OCI-LY3 (cell line): Measurements from ENCODE around the gene INAFM2.

Experiments used
- H2AFZ ChIP-seq: fragments of 200-600, 300-600 bp; shearing (Covaris generic); 2 replicates; pipeline ENCODE4 v1.6.0; 2014; ENCODE audit warnings: antibody characterized with exemption, low read depth, low read length
- H3K27ac ChIP-seq: fragments of 200-600, 300-600 bp; sonication (generic); 2 replicates; pipeline ENCODE4 v1.5.1; 2014; ENCODE audit warnings: mild to moderate bottlenecking, low read length, moderate library complexity, mixed read lengths
- H3K27me3 ChIP-seq: fragments of 200-600, 300-600 bp; sonication (generic); 2 replicates; pipeline ENCODE4 v1.6.1; 2014; ENCODE audit warnings: low read depth, low read length, mixed read lengths
- H3K36me3 ChIP-seq: fragments of 200-600, 300-600 bp; sonication (generic); replicated peaks from 2 replicates; pipeline ENCODE3; 2014; ENCODE audit warnings: low read depth, low read length, mixed read lengths
- H3K4me1 ChIP-seq: fragments of 300-600, 200-600 bp; sonication (generic); 2 replicates; pipeline ENCODE4 v1.6.1; 2014; ENCODE audit warnings: low read length, mixed read lengths
- H3K4me2 ChIP-seq: fragments of 200-600, 300-600 bp; sonication (generic); 2 replicates; pipeline ENCODE4 v1.6.1; 2014; ENCODE audit warnings: low read length, mixed read lengths
- H3K4me3 ChIP-seq: fragments of 300-600, 200-600 bp; sonication (generic); 2 replicates; pipeline ENCODE4 v1.5.1; 2014; ENCODE audit warnings: antibody characterized with exemption, mild to moderate bottlenecking, low read length, moderate library complexity
- H3K79me2 ChIP-seq: fragments of 300-600, 200-600 bp; shearing (Covaris generic); 2 replicates; pipeline ENCODE4 v1.6.1; 2014; ENCODE audit warnings: mild to moderate bottlenecking, low read length, mixed read lengths
- H3K9ac ChIP-seq: fragments of 300-600, 200-600 bp; shearing (Covaris generic); 2 replicates; pipeline ENCODE4 v1.6.0; 2014; ENCODE audit warnings: mild to moderate bottlenecking, low read length, moderate library complexity
- H3K9me3 ChIP-seq: fragments of 200-600, 300-600 bp; shearing (Covaris generic); 2 replicates; pipeline ENCODE4 v1.6.1; 2014; ENCODE audit warnings: low read length, mixed read lengths; ENCODE audit not compliant: insufficient read depth
- H4K20me1 ChIP-seq: fragments of 200-600, 300-600 bp; sonication (generic); 2 replicates; pipeline ENCODE4 v1.6.1; 2016; ENCODE audit warnings: low read length, mixed read lengths; ENCODE audit not compliant: insufficient read depth
- EZH2phosphoT487 ChIP-seq: fragments of 200-600 bp; shearing (Covaris generic); IDR thresholded peaks from 2 replicates; pipeline ENCODE4 v1.6.1; 2018; ENCODE audit warnings: antibody characterized with exemption, mixed run types, low read depth
- TF ChIP-seq, protein P1 (sequence below): fragments of 200-600, 300-600 bp; sonication (generic); IDR thresholded peaks from 2 replicates; pipeline ENCODE4 v1.5.1; 2014; ENCODE audit warnings: antibody characterized with exemption, low read length, low read depth

Gene INAFM2

DNA sequence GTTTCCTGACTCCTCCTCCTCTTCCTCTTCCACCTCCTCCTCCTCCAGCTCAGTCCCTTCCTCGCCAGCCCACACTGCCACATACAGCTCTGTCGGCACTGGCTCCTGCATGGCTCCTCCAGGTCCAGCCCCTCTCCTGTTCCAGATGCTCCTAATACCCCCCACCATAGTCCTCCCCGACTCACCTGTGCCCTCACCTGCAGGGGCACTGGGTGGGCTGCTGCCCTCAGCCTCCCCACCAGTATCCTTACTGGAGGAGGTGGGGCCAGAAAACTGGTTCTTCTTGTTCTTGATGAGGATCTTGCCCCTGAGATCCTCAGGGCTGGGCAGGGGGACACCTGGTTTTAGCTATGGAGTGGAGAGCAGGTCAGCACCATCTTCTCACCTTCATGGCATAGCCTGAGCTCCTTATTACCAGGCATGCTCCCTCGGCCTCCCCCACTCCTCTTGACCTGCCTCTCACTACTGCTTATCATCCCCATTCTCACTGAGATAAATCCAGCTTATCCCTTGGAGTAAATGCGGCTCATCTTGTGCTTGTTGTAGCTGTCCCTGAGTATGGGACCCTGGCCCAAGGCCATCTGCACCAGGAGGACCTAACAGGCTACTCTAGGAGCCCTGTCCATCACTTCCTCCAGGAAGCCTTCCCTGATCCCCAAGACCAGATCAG lies 26.8 kb upstream of the INAFM2 start:
- Histone ChIP-seq H4K20me1 (no peaks in the 10 kb centered on the region), H3K9ac (no peak overlapping the region), H3K9me3 (no peaks in the 10 kb centered on the region; the same call in 1 of the 2 replicates), H2AFZ (no peak overlapping the region), H3K4me1 (no peaks in the 10 kb centered on the region), H3K4me2 (no peak overlapping the region), H3K4me3 (no peak overlapping the region), H3K79me2 (no peaks in the 10 kb centered on the region), H3K27me3 (no peaks in the 10 kb centered on the region), H3K36me3 (peaks cover 12% of the 10 kb centered on the region), H3K27ac (no peak overlapping the region)
- TF ChIP-seq, protein P1, sequence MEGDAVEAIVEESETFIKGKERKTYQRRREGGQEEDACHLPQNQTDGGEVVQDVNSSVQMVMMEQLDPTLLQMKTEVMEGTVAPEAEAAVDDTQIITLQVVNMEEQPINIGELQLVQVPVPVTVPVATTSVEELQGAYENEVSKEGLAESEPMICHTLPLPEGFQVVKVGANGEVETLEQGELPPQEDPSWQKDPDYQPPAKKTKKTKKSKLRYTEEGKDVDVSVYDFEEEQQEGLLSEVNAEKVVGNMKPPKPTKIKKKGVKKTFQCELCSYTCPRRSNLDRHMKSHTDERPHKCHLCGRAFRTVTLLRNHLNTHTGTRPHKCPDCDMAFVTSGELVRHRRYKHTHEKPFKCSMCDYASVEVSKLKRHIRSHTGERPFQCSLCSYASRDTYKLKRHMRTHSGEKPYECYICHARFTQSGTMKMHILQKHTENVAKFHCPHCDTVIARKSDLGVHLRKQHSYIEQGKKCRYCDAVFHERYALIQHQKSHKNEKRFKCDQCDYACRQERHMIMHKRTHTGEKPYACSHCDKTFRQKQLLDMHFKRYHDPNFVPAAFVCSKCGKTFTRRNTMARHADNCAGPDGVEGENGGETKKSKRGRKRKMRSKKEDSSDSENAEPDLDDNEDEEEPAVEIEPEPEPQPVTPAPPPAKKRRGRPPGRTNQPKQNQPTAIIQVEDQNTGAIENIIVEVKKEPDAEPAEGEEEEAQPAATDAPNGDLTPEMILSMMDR, result no peak
- no peak for TF ChIP-seq EZH2phosphoT487

DNA sequence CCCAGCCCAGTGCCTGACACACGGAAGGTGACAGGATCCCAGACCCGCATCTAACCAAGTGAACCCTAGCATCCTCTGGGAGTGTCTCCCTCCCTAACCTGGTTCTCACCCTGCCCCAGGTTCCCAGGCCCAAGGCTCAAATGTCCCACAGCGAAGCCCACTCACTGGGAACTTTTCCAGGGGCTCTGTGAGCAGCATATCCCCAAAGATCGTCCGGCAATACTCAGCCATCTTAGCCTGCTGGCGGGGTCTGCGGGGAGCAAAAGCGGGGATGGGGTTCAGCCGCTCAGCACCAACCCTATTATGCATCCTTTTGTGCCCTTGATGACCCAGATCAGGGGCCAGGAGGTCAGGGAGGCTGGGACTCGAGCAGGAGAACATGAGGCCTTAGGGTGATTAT lies 26.1 kb upstream of the INAFM2 start:
- peaks cover 12% of the 10 kb centered on the region for H3K36me3 ChIP-seq
- no peak overlapping the region for H3K9ac ChIP-seq
- TF ChIP-seq EZH2phosphoT487, result no peak
- H3K4me1 ChIP-seq, result no peaks in the 10 kb centered on the region
- no peak overlapping the region for H3K27ac ChIP-seq
- no peaks in the 10 kb centered on the region for H3K27me3 ChIP-seq
- no peaks in the 10 kb centered on the region for H4K20me1 ChIP-seq
- H3K4me2 ChIP-seq, result no peak overlapping the region
- no peaks in the 10 kb centered on the region; the same call in 1 of the 2 replicates for H3K9me3 ChIP-seq
- no peaks in the 10 kb centered on the region for H3K79me2 ChIP-seq
- no peak overlapping the region for H2AFZ ChIP-seq
- no peak overlapping the region for H3K4me3 ChIP-seq

DNA sequence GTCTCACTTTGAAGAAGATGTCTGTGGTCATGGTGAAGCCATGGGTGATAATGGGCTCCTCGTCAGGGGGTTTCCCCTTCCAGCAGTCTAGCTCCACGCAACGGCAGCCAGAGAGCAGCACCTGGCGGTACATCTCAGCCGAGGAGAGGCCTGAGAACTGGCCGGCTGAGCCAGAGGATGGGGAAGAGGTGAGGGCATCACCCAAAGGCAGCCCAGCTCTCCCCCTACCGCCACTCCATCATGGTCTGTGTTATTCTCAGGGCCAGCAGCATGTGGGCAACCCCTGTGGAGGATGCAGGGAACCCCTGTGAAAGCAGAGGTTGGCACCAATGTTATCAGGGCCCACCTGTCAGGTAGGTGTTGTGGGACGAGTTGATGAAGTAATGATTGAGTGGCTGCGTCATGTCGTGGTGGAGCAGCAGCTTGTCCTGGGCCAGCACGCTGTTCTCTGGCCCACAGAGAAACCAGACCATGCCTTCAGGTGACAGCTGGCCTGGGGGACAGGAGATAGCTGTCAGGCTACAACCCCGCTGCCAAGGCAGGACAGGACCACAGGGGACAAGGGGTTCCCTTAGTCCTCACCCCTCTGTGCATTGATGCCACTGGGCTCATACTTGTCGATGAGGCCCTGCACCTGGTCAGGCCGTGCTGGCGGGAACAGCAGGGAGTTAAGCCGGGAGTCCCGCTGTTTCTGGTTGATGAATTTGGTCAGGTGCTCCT lies 25.1 kb upstream of the INAFM2 start:
- no peak overlapping the region for H3K27ac ChIP-seq
- TF ChIP-seq, protein P1, result no peak
- TF ChIP-seq EZH2phosphoT487, result no peak
- H3K4me3 ChIP-seq, result no peak overlapping the region

DNA sequence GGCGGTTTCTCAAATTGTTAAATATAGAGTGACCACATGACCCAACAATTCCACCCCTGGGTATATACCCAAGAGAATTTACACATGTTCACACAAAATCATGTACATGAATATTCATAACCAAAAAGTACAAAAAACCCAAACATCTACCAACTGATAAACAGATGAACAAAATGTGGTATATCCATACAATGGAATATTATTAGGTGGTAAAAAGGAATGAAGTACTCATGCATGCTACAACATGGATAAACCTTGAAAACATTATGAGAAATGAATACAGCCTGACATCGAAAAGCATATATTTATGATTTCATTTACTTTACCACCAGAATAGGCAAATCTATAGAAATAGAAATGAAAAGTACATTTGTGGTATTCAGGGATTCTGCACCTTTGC lies 23.1 kb upstream of the INAFM2 start:
- Histone ChIP-seq H3K27ac (no peak overlapping the region), H3K9me3 (no peaks in the 10 kb centered on the region; the same call in 1 of the 2 replicates), H3K4me1 (no peaks in the 10 kb centered on the region), H2AFZ (no peak overlapping the region), H4K20me1 (no peaks in the 10 kb centered on the region), H3K79me2 (no peaks in the 10 kb centered on the region), H3K9ac (no peak overlapping the region), H3K4me3 (no peak overlapping the region), H3K27me3 (no peaks in the 10 kb centered on the region), H3K36me3 (peaks cover 12% of the 10 kb centered on the region), H3K4me2 (no peak overlapping the region)
- TF ChIP-seq, protein P1, result no peak
- no peak for TF ChIP-seq EZH2phosphoT487

More for the DNA sequence above, 25.1 kb upstream of the INAFM2 start:
- H3K36me3 ChIP-seq, result peaks cover 12% of the 10 kb centered on the region
- no peaks in the 10 kb centered on the region for H3K79me2 ChIP-seq
- no peak overlapping the region for H3K9ac ChIP-seq
- no peaks in the 10 kb centered on the region for H3K4me1 ChIP-seq
- no peaks in the 10 kb centered on the region; the same call in 1 of the 2 replicates for H3K9me3 ChIP-seq
- H2AFZ ChIP-seq, result no peak overlapping the region
- no peaks in the 10 kb centered on the region for H3K27me3 ChIP-seq
- H3K4me2 ChIP-seq, result no peak overlapping the region
- H4K20me1 ChIP-seq, result no peaks in the 10 kb centered on the region
